HG03439 (cell line): ENCODE measurements around the gene TNNC1.

Experiments used
- ATAC-seq: cut with Tn5 transposase; IDR thresholded peaks from one replicate; pipeline ENCODE4 v1.9.1; 2021; ENCODE audit warnings: mild to moderate bottlenecking, moderate library complexity; ENCODE audit not compliant: unreplicated experiment

Gene TNNC1

GRCh38 chr3:52484680-52485461 is 31.0 kb upstream of the TNNC1 start:
- no peak for ATAC-seq

- ATAC-seq: no peak
Observed at GRCh38 chr3:52483577-52484381, 29.9 kb upstream of the TNNC1 start.

GRCh38 chr3:52483081-52483480 is 29.2 kb upstream of the TNNC1 start:
- ATAC-seq: no peak

- no peak for ATAC-seq
Observed at GRCh38 chr3:52481819-52482521, 28.1 kb upstream of the TNNC1 start.

GRCh38 chr3:52480768-52481715 is 27.2 kb upstream of the TNNC1 start:
- no peak for ATAC-seq

GRCh38 chr3:52479877-52480575 is 26.2 kb upstream of the TNNC1 start:
- ATAC-seq: no peak

- no peak for ATAC-seq
Observed at GRCh38 chr3:52479037-52479876, 25.4 kb upstream of the TNNC1 start.

- no peak for ATAC-seq
Observed at GRCh38 chr3:52477796-52478095, 23.9 kb upstream of the TNNC1 start.

GRCh38 chr3:52477076-52477795 is 23.4 kb upstream of the TNNC1 start:
- no peak for ATAC-seq

- no peak for ATAC-seq
Observed at GRCh38 chr3:52473026-52473425, 19.2 kb upstream of the TNNC1 start.

- ATAC-seq: no peak
Observed at GRCh38 chr3:52472239-52473000, 18.6 kb upstream of the TNNC1 start.

GRCh38 chr3:52471371-52472238 is 17.8 kb upstream of the TNNC1 start:
- ATAC-seq: no peak

GRCh38 chr3:52470920-52471319 is 17.1 kb upstream of the TNNC1 start:
- ATAC-seq: no peak

- no peak for ATAC-seq
Observed at GRCh38 chr3:52469001-52469400, 15.2 kb upstream of the TNNC1 start.

GRCh38 chr3:52468336-52468735 is 14.5 kb upstream of the TNNC1 start:
- ATAC-seq: no peak

GRCh38 chr3:52463416-52463815 is 9.6 kb upstream of the TNNC1 start:
- no peak for ATAC-seq

GRCh38 chr3:52461874-52462273 is 8.0 kb upstream of the TNNC1 start:
- no peak for ATAC-seq
